Endodermal cell (in vitro differentiated cells): ENCODE results near the gene MTHFD2. TPM values are rescaled to one million over a fixed set of nuclear protein-coding genes. Genes with fewer than 3 reads are reported as not detected.

Source experiments
- DNase-seq: peaks from one replicate; pipeline ENCODE4 v3.0.0-alpha.2; 2017
- H3K27ac ChIP-seq: 2 replicates; pipeline ENCODE4 v1.5.1; 2013; ENCODE audit warnings: mild to moderate bottlenecking, low read depth, low read length, moderate library complexity
- H3K27me3 ChIP-seq: 2 replicates; pipeline ENCODE4 v1.6.1; 2013; ENCODE audit warnings: mild to moderate bottlenecking, low read length, moderate library complexity; ENCODE audit not compliant: insufficient read depth, control insufficient read depth, poor library complexity, severe bottlenecking
- H3K36me3 ChIP-seq: 2 replicates; pipeline ENCODE4 v1.7.0; 2013; ENCODE audit warnings: mild to moderate bottlenecking, low read length, moderate library complexity; ENCODE audit not compliant: control insufficient read depth, insufficient read depth
- H3K4me1 ChIP-seq: one replicate; pipeline ENCODE4 v1.7.0; 2013; ENCODE audit warnings: low read length; ENCODE audit not compliant: control insufficient read depth, insufficient read depth
- H3K4me3 ChIP-seq: 2 replicates; pipeline ENCODE4 v1.5.1; 2013; ENCODE audit warnings: mild to moderate bottlenecking, low read length, moderate library complexity
- H3K9ac ChIP-seq: 2 replicates; pipeline ENCODE4 v1.6.1; 2013; ENCODE audit warnings: mild to moderate bottlenecking, low read length, moderate library complexity; ENCODE audit not compliant: poor library complexity, severe bottlenecking; ENCODE audit errors: extremely low read depth
- H3K9me3 ChIP-seq: 2 replicates; pipeline ENCODE4 v1.6.1; 2013; ENCODE audit warnings: mild to moderate bottlenecking, low read length, moderate library complexity; ENCODE audit not compliant: control insufficient read depth
- H3K27ac Mint-ChIP-seq: 2 replicates; pipeline ENCODE4 v1.8.0; 2020; ENCODE audit warnings: mixed read lengths
- H3K27me3 Mint-ChIP-seq: 2 replicates; pipeline ENCODE4 v1.8.0; 2021; ENCODE audit warnings: mild to moderate bottlenecking, mixed read lengths; ENCODE audit not compliant: insufficient read depth
- H3K36me3 Mint-ChIP-seq: 2 replicates; pipeline ENCODE4 v1.8.0; 2020; ENCODE audit warnings: low read depth, mixed read lengths
- H3K4me1 Mint-ChIP-seq: 2 replicates; pipeline ENCODE4 v1.8.0; 2020; ENCODE audit warnings: mixed read lengths
- H3K4me3 Mint-ChIP-seq: 2 replicates; pipeline ENCODE4 v1.8.0; 2020; ENCODE audit warnings: mild to moderate bottlenecking, moderate library complexity, mixed read lengths
- H3K9me3 Mint-ChIP-seq: 2 replicates; pipeline ENCODE4 v1.8.0; 2020; ENCODE audit warnings: mild to moderate bottlenecking, mixed read lengths
- CTCF ChIP-seq: fragments of 200-600 bp; sonication (generic); conservative IDR thresholded peaks from 2 replicates; pipeline ENCODE4 v1.5.0; 2021; ENCODE audit warnings: antibody characterized with exemption, mild to moderate bottlenecking
- WGBS, 2 experiments: methylation state at CpG; one replicate each; pipeline versions ENCODE4 v1.1.5 to v1.1.7; 2013; ENCODE audit warnings: missing lambda C conversion rate in 2 of 2, mixed read lengths in 1 of 2; ENCODE audit not compliant: insufficient coverage in 1 of 2, insufficient read length in 1 of 2; 5-methylcytosine and 5-hydroxymethylcytosine counted together
- total RNA-seq, 2 donors: library from RNA; stranded (reverse); fragmentation: NEBNext Ultra II Directional in 1 of 2; extraction: Animal tissue kit (Norgen Biotek cat#: 25700) in 1 of 2; gene quantifications; 2 replicates in 1 of 2; 3 replicates in 1 of 2; pipeline ENCODE4 v1.2.1, GENCODE V29; 2021

MTHFD2 gene
- total RNA-seq, 2 donors from 2014 or later, result 77.4 to 84.5 TPM

DNA sequence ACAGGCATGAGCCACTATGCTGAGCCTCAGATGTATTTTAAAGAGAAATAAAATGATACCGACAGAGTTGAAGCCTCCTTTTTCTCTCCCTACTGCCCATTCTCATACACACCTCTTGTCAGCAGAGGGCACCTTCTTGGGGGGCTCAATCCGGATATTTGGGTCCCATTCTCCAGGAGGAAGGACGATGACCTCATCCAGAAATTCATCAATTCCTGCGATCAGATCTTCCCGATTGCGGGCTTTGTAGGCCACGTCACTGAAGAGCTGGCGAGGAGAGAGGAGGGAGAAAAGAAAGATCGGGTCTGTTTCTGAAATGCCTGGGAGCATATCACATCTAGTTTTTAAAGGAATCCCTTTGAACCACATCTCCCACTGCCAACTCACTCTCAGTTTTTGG, 54.4 kb downstream of the MTHFD2 start:
- 93 to 94% methylated on average over 2 to 9 of the region's 9 CpGs for WGBS, 2 experiments

DNA sequence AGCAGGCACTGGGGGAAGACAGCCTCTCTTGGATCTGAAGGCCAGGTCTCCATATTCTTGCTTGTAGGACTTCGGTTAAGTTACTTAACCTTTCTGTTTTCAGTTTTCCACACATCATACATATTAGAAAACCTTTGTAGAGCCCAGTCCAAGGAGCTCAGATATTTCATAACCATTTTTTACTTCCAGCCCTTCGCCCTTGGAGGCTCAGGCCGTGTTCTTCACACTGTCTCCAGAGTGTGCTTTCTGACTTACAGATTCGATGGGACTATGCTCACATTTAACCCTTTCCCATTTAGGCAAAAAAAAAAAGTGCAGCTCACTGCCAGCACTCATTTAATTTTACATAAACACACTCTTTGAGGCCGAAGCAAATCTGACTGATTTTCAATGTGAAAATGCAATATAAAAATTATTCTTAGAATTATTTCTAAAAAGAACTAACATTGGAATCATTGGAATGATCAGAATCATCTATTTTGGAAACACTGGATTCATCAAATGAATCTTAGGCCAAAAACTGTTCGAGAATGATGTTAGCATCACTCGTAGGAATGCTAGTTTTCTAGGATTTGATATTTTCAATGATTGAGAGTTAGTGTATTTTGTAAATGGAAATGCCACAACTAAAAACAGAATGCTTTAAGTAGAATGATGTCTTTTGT, 55.0 kb downstream of the MTHFD2 start:
- no peaks in the 10 kb centered on the region for H3K27me3 ChIP-seq
- no peak overlapping the region for H3K27ac Mint-ChIP-seq
- no peaks in the 10 kb centered on the region for H3K4me1 Mint-ChIP-seq
- H3K9me3 Mint-ChIP-seq, result no peaks in the 10 kb centered on the region
- no peaks in the 10 kb centered on the region for H3K36me3 ChIP-seq
- no peak for TF ChIP-seq CTCF
- H3K36me3 Mint-ChIP-seq, result no peaks in the 10 kb centered on the region
- H3K4me1 ChIP-seq, result no peaks in the 10 kb centered on the region
- H3K4me3 ChIP-seq, result no peak overlapping the region
- no peak overlapping the region for H3K27ac ChIP-seq
- H3K4me3 Mint-ChIP-seq, result no peak overlapping the region
- WGBS, 2 experiments, result 89 to 93% methylated on average over 6 of the region's 7 CpGs
- no peak for DNase-seq
- H3K9ac ChIP-seq, result no peak overlapping the region
- peaks cover 2% of the 10 kb centered on the region for H3K27me3 Mint-ChIP-seq
- no peaks in the 10 kb centered on the region for H3K9me3 ChIP-seq

More for the DNA sequence above, 54.4 kb downstream of the MTHFD2 start:
- Mint-ChIP-seq H3K9me3 (no peaks in the 10 kb centered on the region), H3K36me3 (no peaks in the 10 kb centered on the region), H3K27ac (no peak overlapping the region), H3K4me3 (no peak overlapping the region), H3K4me1 (no peaks in the 10 kb centered on the region), H3K27me3 (no peaks in the 10 kb centered on the region)
- no peaks in the 10 kb centered on the region for H3K4me1 ChIP-seq
- no peak for TF ChIP-seq CTCF
- no peak for DNase-seq
- no peak overlapping the region for H3K9ac ChIP-seq
- no peak overlapping the region for H3K27ac ChIP-seq
- no peak overlapping the region for H3K4me3 ChIP-seq
- no peaks in the 10 kb centered on the region for H3K27me3 ChIP-seq
- H3K36me3 ChIP-seq, result no peaks in the 10 kb centered on the region
- no peaks in the 10 kb centered on the region for H3K9me3 ChIP-seq

- Mint-ChIP-seq H3K36me3 (no peaks in the 10 kb centered on the region), H3K4me3 (no peak overlapping the region), H3K4me1 (no peaks in the 10 kb centered on the region), H3K27ac (no peak overlapping the region), H3K27me3 (peaks cover 2% of the 10 kb centered on the region), H3K9me3 (no peaks in the 10 kb centered on the region)
- 95% methylated on average over 4 of the region's 4 CpGs for WGBS, 2 experiments
- Histone ChIP-seq H3K4me3 (no peak overlapping the region), H3K27ac (no peak overlapping the region), H3K9me3 (no peaks in the 10 kb centered on the region), H3K4me1 (no peaks in the 10 kb centered on the region), H3K36me3 (no peaks in the 10 kb centered on the region), H3K27me3 (no peaks in the 10 kb centered on the region), H3K9ac (no peak overlapping the region)
- DNase-seq, result no peak
- no peak for TF ChIP-seq CTCF
Measured at GRCh38 chr2:74253971-74254310, 55.5 kb downstream of the MTHFD2 start.
